ENCODE measurements around the gene CADM2. TPM values are rescaled to one million over a fixed set of nuclear protein-coding genes. Genes with fewer than 3 reads are reported as not detected.

The CADM2 gene
- total RNA-seq, 1 donor from 2014 or later, result 4.4 TPM

DNA sequence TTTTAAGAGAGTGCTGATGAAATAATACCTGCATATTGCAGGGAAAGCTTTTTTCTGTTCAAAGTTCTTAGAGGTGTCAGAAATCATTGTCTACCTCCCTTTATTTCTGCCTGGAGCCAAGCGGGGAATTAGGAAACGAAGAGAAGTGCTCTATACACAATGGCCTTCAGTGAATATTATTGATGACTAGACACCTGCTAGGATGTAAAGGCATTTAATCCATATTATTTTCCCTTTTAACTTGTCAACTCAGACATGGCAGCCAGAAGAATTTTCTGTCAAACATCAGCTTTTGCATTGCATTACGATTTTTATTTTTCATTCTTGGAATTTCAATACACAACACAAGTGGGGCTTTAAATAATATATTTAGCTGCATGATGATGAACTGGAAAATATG is 24.7 kb downstream of the CADM2 start:
- no peak overlapping the region for H3K27ac Mint-ChIP-seq
- H3K9me3 Mint-ChIP-seq (ENCODE audit: low read depth), result no peaks in the 10 kb centered on the region
- TF ChIP-seq, protein P1, sequence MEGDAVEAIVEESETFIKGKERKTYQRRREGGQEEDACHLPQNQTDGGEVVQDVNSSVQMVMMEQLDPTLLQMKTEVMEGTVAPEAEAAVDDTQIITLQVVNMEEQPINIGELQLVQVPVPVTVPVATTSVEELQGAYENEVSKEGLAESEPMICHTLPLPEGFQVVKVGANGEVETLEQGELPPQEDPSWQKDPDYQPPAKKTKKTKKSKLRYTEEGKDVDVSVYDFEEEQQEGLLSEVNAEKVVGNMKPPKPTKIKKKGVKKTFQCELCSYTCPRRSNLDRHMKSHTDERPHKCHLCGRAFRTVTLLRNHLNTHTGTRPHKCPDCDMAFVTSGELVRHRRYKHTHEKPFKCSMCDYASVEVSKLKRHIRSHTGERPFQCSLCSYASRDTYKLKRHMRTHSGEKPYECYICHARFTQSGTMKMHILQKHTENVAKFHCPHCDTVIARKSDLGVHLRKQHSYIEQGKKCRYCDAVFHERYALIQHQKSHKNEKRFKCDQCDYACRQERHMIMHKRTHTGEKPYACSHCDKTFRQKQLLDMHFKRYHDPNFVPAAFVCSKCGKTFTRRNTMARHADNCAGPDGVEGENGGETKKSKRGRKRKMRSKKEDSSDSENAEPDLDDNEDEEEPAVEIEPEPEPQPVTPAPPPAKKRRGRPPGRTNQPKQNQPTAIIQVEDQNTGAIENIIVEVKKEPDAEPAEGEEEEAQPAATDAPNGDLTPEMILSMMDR (IDR thresholded peaks at IDR 0.05; ENCODE audit: unreplicated experiment), result no peak
- H3K4me3 Mint-ChIP-seq (ENCODE audit: low read depth), result no peak overlapping the region
- DNase-seq (ENCODE audit: low spot score, unreplicated experiment), result no peak
- H3K27me3 Mint-ChIP-seq, result no peaks in the 10 kb centered on the region
- no peaks in the 10 kb centered on the region for H3K4me1 Mint-ChIP-seq (ENCODE audit: low read depth)
- H3K36me3 Mint-ChIP-seq (ENCODE audit: insufficient read depth), result no peaks in the 10 kb centered on the region

DNA sequence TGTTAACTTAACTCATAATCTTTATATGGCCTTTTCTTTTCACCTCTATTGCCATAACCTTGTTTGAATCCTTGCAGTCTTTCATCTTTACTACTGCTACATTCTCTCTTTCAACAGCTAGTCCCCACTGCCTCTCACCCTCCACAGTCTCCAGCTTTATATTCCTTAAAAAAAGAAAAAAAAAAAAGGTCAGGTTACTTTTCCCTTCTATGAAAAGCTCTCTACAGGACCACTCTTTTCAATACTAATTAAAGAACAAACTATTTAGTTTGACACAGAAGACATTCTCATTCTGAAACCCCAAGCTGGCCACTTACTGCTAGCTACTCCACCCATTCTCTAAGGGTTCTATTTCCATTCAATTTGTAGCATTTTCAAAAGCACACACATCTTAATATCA is 25.6 kb downstream of the CADM2 start:
- H3K4me3 Mint-ChIP-seq (ENCODE audit: low read depth), result no peak overlapping the region
- H3K36me3 Mint-ChIP-seq (ENCODE audit: insufficient read depth), result no peaks in the 10 kb centered on the region
- no peak for DNase-seq (ENCODE audit: low spot score, unreplicated experiment)
- no peak overlapping the region for H3K27ac Mint-ChIP-seq
- TF ChIP-seq, protein P1 (IDR thresholded peaks at IDR 0.05; ENCODE audit: unreplicated experiment), result no peak
- H3K4me1 Mint-ChIP-seq (ENCODE audit: low read depth), result peaks cover 3% of the 10 kb centered on the region
- H3K27me3 Mint-ChIP-seq, result no peaks in the 10 kb centered on the region
- H3K9me3 Mint-ChIP-seq (ENCODE audit: low read depth), result no peaks in the 10 kb centered on the region

DNA sequence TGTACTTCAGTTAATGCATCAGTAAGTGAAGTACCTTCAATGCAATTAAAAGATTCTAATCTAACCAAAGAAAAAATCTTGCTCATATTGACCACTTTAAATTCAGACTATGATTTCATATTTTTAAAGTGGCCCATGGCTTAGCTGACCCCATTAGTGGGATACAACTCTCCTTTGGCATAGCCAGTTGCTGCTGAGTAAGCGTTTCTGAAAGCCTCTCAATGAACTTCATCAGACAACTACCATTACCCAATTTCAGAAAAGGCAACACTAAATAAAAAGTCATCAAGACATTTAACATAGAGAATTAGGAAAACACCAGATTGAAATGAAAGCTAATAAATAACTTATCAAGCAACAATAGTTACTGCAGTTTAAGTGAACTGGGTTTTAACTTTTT is 27.0 kb downstream of the CADM2 start:
- Mint-ChIP-seq H3K27me3 (no peaks in the 10 kb centered on the region), H3K27ac (no peak overlapping the region), H3K9me3 (ENCODE audit: low read depth) (no peaks in the 10 kb centered on the region), H3K4me3 (ENCODE audit: low read depth) (no peak overlapping the region), H3K36me3 (ENCODE audit: insufficient read depth) (no peaks in the 10 kb centered on the region), H3K4me1 (ENCODE audit: low read depth) (peaks cover 3% of the 10 kb centered on the region)
- TF ChIP-seq, protein P1 (IDR thresholded peaks at IDR 0.05; ENCODE audit: unreplicated experiment), result no peak
- no peak for DNase-seq (ENCODE audit: low spot score, unreplicated experiment)

DNA sequence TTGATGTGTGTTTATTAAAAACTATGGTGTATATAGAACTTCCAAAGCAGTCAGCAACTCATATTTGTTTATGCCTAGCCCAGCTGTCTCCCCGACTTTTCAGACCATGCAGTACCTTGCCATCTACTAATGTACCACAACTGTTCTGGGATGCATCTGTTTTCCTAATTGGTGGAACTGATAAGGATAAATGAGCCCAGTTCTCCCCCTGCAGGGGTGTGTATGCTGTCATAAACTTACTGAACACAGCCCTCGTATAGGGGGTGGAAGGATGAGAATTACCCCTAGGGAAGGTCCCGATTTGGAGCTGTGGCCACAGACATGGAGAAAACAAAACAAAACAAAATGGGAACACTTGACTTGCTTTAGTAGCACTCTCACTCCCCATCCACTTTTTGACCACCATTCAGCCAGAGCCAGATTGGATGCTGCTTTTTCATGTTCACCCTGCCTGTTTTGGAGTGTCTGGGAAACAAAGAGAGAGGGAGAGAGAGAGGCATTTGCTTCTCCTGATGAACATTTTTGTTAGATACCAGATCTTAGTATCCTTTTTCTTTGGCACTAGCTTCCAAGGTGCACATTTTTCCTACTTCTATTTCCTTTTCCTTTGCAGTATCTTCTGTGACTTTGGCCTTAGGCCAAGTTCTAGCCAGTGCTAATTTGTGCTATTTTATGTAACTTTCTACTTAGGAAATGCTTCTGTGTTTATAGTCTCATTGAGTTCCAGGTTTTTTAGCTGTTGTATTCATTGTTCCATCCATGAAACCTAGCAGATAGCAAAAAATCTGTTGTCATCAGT is 29.1 kb downstream of the CADM2 start:
- Mint-ChIP-seq H3K27me3 (no peaks in the 10 kb centered on the region), H3K4me3 (ENCODE audit: low read depth) (no peak overlapping the region), H3K36me3 (ENCODE audit: insufficient read depth) (no peaks in the 10 kb centered on the region), H3K4me1 (ENCODE audit: low read depth) (peaks cover 3% of the 10 kb centered on the region), H3K9me3 (ENCODE audit: low read depth) (no peaks in the 10 kb centered on the region), H3K27ac (no peak overlapping the region)
- TF ChIP-seq, protein P1 (IDR thresholded peaks at IDR 0.05; ENCODE audit: unreplicated experiment), result no peak
- DNase-seq (ENCODE audit: low spot score, unreplicated experiment), result no peak

DNA sequence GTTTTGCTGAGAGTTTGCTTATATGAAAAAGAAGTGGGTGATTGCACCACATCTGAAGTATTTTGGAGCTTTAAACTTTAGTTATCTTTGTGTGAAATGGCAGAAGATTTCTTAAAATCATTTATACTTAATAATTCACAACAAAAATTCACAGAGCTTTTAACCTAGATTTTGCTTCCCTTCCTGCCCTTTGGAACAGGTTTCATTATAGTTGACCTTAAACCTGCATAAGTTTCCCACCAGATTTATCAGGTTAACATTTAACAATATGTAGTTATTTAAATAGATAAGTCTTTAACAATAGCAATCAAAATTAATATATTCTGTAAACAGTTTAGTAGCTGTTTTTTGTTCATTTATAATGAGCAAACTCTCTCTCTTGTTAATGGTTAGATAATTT is 30.3 kb downstream of the CADM2 start:
- H3K4me1 Mint-ChIP-seq (ENCODE audit: low read depth), result peaks cover 3% of the 10 kb centered on the region
- no peaks in the 10 kb centered on the region for H3K9me3 Mint-ChIP-seq (ENCODE audit: low read depth)
- H3K36me3 Mint-ChIP-seq (ENCODE audit: insufficient read depth), result no peaks in the 10 kb centered on the region
- no peak overlapping the region for H3K4me3 Mint-ChIP-seq (ENCODE audit: low read depth)
- TF ChIP-seq, protein P1 (IDR thresholded peaks at IDR 0.05; ENCODE audit: unreplicated experiment), result no peak
- no peak for DNase-seq (ENCODE audit: low spot score, unreplicated experiment)
- no peak overlapping the region for H3K27ac Mint-ChIP-seq
- no peaks in the 10 kb centered on the region for H3K27me3 Mint-ChIP-seq
